SK-N-SH (cell line): ENCODE results near the gene SLC9A4. TPM values are rescaled to one million over a fixed set of nuclear protein-coding genes. Genes with fewer than 3 reads are reported as not detected.

Experiments used
- CTCF ChIA-PET: fragments of 300-600, 350-600 bp; formaldehyde crosslinking; extraction: SDS; loops from one replicate; lab custom pipeline; 2021; lab: Yijun Ruan, JAX
- POLR2A ChIA-PET: fragments of 350-600 bp; sonication (Branson Sonifier 250); formaldehyde crosslinking; extraction: SDS; loops from one replicate; lab custom pipeline; 2020; ENCODE audit warnings: antibody characterized with exemption, inconsistent platforms; lab: Yijun Ruan, JAX
- DNase-seq: peaks from one replicate; pipeline ENCODE4 v3.0.0; 2012
- H2AFZ ChIP-seq: fragments of 200-600 bp; sonication (generic); 2 replicates; pipeline ENCODE4 v1.8.1; 2016; ENCODE audit warnings: antibody characterized with exemption, mild to moderate bottlenecking, low read depth
- H3F3A ChIP-seq: fragments of 200-600 bp; sonication (generic); replicated peaks from 2 replicates; pipeline ENCODE3; 2016; ENCODE audit warnings: antibody characterized with exemption, mild to moderate bottlenecking; ENCODE audit not compliant: insufficient read depth
- H3K27ac ChIP-seq, 2 experiments: fragments of 200-500 bp in 1 of 2; fragments of 200-600 bp in 1 of 2; sonication (Bioruptor generic) in 1 of 2; sonication (generic), shearing (Covaris generic) in 1 of 2; 2 replicates each; pipeline versions ENCODE4 v1.5.1 to v1.6.1; 2014 to 2016; ENCODE audit warnings: low read depth in 2 of 2, inconsistent platforms in 1 of 2, low read length in 1 of 2, mild to moderate bottlenecking in 1 of 2, mixed read lengths in 1 of 2
- H3K27me3 ChIP-seq: fragments of 200-600 bp; sonication (generic), shearing (Covaris generic); 2 replicates; pipeline ENCODE4 v1.6.1; 2016; ENCODE audit warnings: mixed run types; ENCODE audit not compliant: insufficient read depth
- H3K36me3 ChIP-seq, 2 experiments: fragments of 200-500 bp in 1 of 2; fragments of 200-600 bp in 1 of 2; sonication (Bioruptor generic) in 1 of 2; sonication (generic) in 1 of 2; replicated peaks in 1 of 2; 2 replicates each; pipeline versions ENCODE3 to v1.5.1; 2014 to 2016; ENCODE audit warnings: low read length in 1 of 2, mild to moderate bottlenecking in 1 of 2; ENCODE audit not compliant: insufficient read depth in 2 of 2, control insufficient read depth in 1 of 2
- H3K4me1 ChIP-seq, 2 experiments: fragments of 200-500 bp in 1 of 2; fragments of 200-600 bp in 1 of 2; sonication (Bioruptor generic) in 1 of 2; sonication (generic), shearing (Covaris generic) in 1 of 2; 2 replicates each; pipeline versions ENCODE4 v1.5.1 to v1.6.1; 2014 to 2016; ENCODE audit warnings: low read depth in 1 of 2, low read length in 1 of 2, mixed run types in 1 of 2; ENCODE audit not compliant: insufficient read depth in 2 of 2, control insufficient read depth in 1 of 2
- H3K4me2 ChIP-seq: fragments of 200-600 bp; sonication (generic), shearing (Covaris generic); 2 replicates; pipeline ENCODE4 v1.6.1; 2017; ENCODE audit warnings: mixed run types
- H3K4me3 ChIP-seq, 2 experiments: fragments of 200-500 bp in 1 of 2; fragments of 200-600 bp in 1 of 2; sonication (Bioruptor generic) in 1 of 2; sonication (generic), shearing (Covaris generic) in 1 of 2; 2 replicates each; pipeline versions ENCODE4 v1.5.1 to v1.8.1; 2014 to 2016; ENCODE audit warnings: low read depth in 2 of 2, inconsistent platforms in 1 of 2, low read length in 1 of 2, mild to moderate bottlenecking in 1 of 2, mixed read lengths in 1 of 2, moderate library complexity in 1 of 2
- H3K79me2 ChIP-seq: fragments of 200-600 bp; sonication (generic); 2 replicates; pipeline ENCODE4 v1.8.1; 2017; ENCODE audit warnings: mild to moderate bottlenecking; ENCODE audit not compliant: insufficient read depth
- H3K9ac ChIP-seq: fragments of 200-600 bp; sonication (generic); 2 replicates; pipeline ENCODE4 v1.6.1; 2017; ENCODE audit warnings: mixed run types
- H3K9me2 ChIP-seq: fragments of 200-600 bp; sonication (generic); 2 replicates; pipeline ENCODE4 v1.6.1; 2017; ENCODE audit warnings: mixed run types
- H3K9me3 ChIP-seq: fragments of 200-600 bp; sonication (generic); 2 replicates; pipeline ENCODE4 v1.6.1; 2017; ENCODE audit warnings: mixed run types, mild to moderate bottlenecking, moderate library complexity
- H4K20me1 ChIP-seq: fragments of 200-600 bp; sonication (generic); 2 replicates; pipeline ENCODE4 v1.6.1; 2017; ENCODE audit warnings: mild to moderate bottlenecking, mixed run types; ENCODE audit not compliant: insufficient read depth
- EZH2phosphoT487 ChIP-seq: fragments of 200-600 bp; sonication (generic); IDR thresholded peaks from 2 replicates; pipeline ENCODE4 v1.6.1; 2017; ENCODE audit warnings: low read depth, mixed run types, mild to moderate bottlenecking, antibody characterized with exemption, moderate library complexity, borderline replicate concordance
- FOSL2 ChIP-seq: IDR thresholded peaks from 2 replicates; pipeline ENCODE4 v1.4.0; 2012; ENCODE audit warnings: low read depth, mild to moderate bottlenecking, moderate library complexity, borderline replicate concordance
- FOXM1 ChIP-seq: IDR thresholded peaks from 2 replicates; pipeline ENCODE4 v1.4.0; 2012; ENCODE audit warnings: low read depth, mild to moderate bottlenecking
- GABPA ChIP-seq: IDR thresholded peaks from 2 replicates; pipeline ENCODE4 v1.4.0; 2012; ENCODE audit warnings: low read depth, mild to moderate bottlenecking
- GATA2 ChIP-seq: sonication (generic); formaldehyde crosslinking; IDR thresholded peaks from 2 replicates; pipeline ENCODE4 v1.5.0; 2020; ENCODE audit warnings: mild to moderate bottlenecking, missing genetic modification reagents
- JUND ChIP-seq: IDR thresholded peaks from 2 replicates; pipeline ENCODE4 v1.4.0; 2012
- MXI1 ChIP-seq: IDR thresholded peaks from 2 replicates; pipeline ENCODE4 v1.6.1; 2012; ENCODE audit warnings: mild to moderate bottlenecking, low read depth, low read length, improper control_type of control experiment
- NFIC ChIP-seq: IDR thresholded peaks from 2 replicates; pipeline ENCODE4 v1.4.0; 2012; ENCODE audit warnings: borderline replicate concordance
- NRF1 ChIP-seq: IDR thresholded peaks from 2 replicates; pipeline ENCODE4 v1.6.1; 2012; ENCODE audit warnings: low read depth, mild to moderate bottlenecking, low read length
- POLR2AphosphoS5 ChIP-seq: IDR thresholded peaks from 2 replicates; pipeline ENCODE4 v1.6.1; 2012; ENCODE audit warnings: low read depth, low read length
- RAD21 ChIP-seq: IDR thresholded peaks from 2 replicates; pipeline ENCODE4 v1.6.1; 2012; ENCODE audit warnings: mild to moderate bottlenecking, low read length
- RCOR1 ChIP-seq: fragments of 150-350 bp; IDR thresholded peaks from 2 replicates; pipeline ENCODE4 v1.6.1; 2017; ENCODE audit warnings: antibody characterized with exemption, low read length
- RFX5 ChIP-seq: IDR thresholded peaks from 2 replicates; pipeline ENCODE4 v1.6.1; 2012; ENCODE audit warnings: mild to moderate bottlenecking, improper control_type of control experiment, low read length
- TAF1 ChIP-seq: IDR thresholded peaks from 2 replicates; pipeline ENCODE4 v1.6.1; 2012; ENCODE audit warnings: low read depth, mild to moderate bottlenecking, low read length, moderate library complexity, borderline replicate concordance
- TCF12 ChIP-seq: IDR thresholded peaks from 2 replicates; pipeline ENCODE4 v1.4.0; 2012
- WGBS: methylation state at CpG from one replicate; pipeline ENCODE4 v1.1.6; 2017; ENCODE audit warnings: low lambda C conversion rate; 5-methylcytosine and 5-hydroxymethylcytosine counted together
- polyA plus RNA-seq, 3 experiments: library from polyadenylated mRNA; depleted of rRNA; stranded (reverse); fragments of >200 nt; gene quantifications; 2 replicates each; pipeline ENCODE4 v1.2.3, GENCODE V29; 2012
- TF ChIP-seq, protein P1 (sequence below): IDR thresholded peaks from 2 replicates; pipeline ENCODE4 v1.6.1; 2012; ENCODE audit warnings: mild to moderate bottlenecking, low read depth, low read length, moderate library complexity
- TF ChIP-seq, protein P2 (sequence below): fragments of 200-600 bp; sonication (generic); IDR thresholded peaks from 2 replicates; pipeline ENCODE4 v1.6.1; 2017; ENCODE audit warnings: antibody characterized with exemption, mild to moderate bottlenecking, moderate library complexity

SLC9A4 gene
- polyA plus RNA-seq, 1 of the 3 experiments (the other 2 are of a cell fraction): 0.07 TPM

DNA sequence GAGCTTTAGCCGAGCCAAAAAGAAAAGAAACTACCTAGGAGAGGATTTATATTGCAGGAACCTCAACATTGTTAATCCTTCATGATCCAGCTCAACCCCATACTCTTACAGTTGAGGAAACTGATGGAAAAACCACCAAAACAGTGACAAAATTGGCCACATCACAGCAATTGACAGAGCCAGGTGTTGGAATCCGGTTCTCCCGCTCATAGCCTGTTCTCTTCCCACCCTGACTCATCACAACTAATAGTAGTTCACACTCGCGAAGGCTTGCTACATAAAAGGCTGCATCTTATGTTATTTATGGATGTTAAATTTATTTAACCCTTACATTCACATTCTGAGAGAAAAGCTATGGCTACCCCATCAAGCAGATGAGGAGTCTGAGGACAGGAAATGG, 33.7 kb downstream of the SLC9A4 start:
- H3K4me1 ChIP-seq: no peaks in the 10 kb centered on the region
- peak overlapping the region; percentile 32; the same call in 1 of the 2 replicates for H2AFZ ChIP-seq
- POLR2A ChIA-PET: no interaction called here
- no peaks in the 10 kb centered on the region for H4K20me1 ChIP-seq
- H3K36me3 ChIP-seq: no peaks in the 10 kb centered on the region
- no peak overlapping the region for H3K27ac ChIP-seq
- H3K27me3 ChIP-seq: no peaks in the 10 kb centered on the region
- no peaks in the 10 kb centered on the region for H3K9me2 ChIP-seq
- CTCF ChIA-PET: interaction anchor here (1.6 to 2.1 kb wide), 2 partner anchors 10 to 34 kb away, joined by 4 to 6 read pairs; partner anchors contain the start of gene SLC9A4
- WGBS: 45% methylated on average over 5 of the region's 5 CpGs
- H3F3A ChIP-seq: no peaks in the 10 kb centered on the region
- H3K4me3 ChIP-seq: no peak overlapping the region
- DNase-seq: no peak
- no peak overlapping the region for H3K9ac ChIP-seq
- no peaks in the 10 kb centered on the region for H3K9me3 ChIP-seq
- TF ChIP-seq TAF1: no peak
- no peak for TF ChIP-seq NRF1
- no peak for TF ChIP-seq RAD21
- TF ChIP-seq TCF12: no peak
- TF ChIP-seq GABPA: no peak
- TF ChIP-seq, protein P1, sequence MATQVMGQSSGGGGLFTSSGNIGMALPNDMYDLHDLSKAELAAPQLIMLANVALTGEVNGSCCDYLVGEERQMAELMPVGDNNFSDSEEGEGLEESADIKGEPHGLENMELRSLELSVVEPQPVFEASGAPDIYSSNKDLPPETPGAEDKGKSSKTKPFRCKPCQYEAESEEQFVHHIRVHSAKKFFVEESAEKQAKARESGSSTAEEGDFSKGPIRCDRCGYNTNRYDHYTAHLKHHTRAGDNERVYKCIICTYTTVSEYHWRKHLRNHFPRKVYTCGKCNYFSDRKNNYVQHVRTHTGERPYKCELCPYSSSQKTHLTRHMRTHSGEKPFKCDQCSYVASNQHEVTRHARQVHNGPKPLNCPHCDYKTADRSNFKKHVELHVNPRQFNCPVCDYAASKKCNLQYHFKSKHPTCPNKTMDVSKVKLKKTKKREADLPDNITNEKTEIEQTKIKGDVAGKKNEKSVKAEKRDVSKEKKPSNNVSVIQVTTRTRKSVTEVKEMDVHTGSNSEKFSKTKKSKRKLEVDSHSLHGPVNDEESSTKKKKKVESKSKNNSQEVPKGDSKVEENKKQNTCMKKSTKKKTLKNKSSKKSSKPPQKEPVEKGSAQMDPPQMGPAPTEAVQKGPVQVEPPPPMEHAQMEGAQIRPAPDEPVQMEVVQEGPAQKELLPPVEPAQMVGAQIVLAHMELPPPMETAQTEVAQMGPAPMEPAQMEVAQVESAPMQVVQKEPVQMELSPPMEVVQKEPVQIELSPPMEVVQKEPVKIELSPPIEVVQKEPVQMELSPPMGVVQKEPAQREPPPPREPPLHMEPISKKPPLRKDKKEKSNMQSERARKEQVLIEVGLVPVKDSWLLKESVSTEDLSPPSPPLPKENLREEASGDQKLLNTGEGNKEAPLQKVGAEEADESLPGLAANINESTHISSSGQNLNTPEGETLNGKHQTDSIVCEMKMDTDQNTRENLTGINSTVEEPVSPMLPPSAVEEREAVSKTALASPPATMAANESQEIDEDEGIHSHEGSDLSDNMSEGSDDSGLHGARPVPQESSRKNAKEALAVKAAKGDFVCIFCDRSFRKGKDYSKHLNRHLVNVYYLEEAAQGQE: no peak
- TF ChIP-seq RCOR1: no peak
- TF ChIP-seq GATA2: no peak
- TF ChIP-seq JUND: no peak
- no peak for TF ChIP-seq POLR2AphosphoS5
- TF ChIP-seq FOSL2: no peak
- TF ChIP-seq MXI1: no peak
- TF ChIP-seq FOXM1: no peak
- H3K79me2 ChIP-seq: no peaks in the 10 kb centered on the region
- H3K4me2 ChIP-seq: no peak overlapping the region

DNA sequence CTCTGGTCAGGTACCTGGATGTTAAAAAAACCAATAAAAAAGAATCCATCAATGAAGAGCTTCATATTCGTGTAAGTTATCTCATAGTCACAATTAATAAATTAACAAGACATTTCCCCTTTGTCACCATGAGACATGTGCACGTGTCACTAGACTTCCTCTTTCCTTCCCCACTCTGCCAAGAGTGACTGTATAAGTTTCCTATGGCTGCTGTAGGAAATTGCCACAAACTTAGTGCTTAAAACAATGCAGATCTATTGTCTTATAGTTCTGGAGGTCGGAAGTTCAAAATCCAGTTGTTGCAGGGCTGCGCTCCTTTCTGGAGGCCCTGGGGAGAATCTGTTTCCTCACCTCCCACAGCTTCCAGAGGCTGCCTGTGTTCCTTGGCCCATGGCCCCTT, 35.8 kb downstream of the SLC9A4 start:
- H3K9me3 ChIP-seq: no peaks in the 10 kb centered on the region
- H3K79me2 ChIP-seq: no peaks in the 10 kb centered on the region
- no peaks in the 10 kb centered on the region for H4K20me1 ChIP-seq
- no peak for TF ChIP-seq EZH2phosphoT487
- TF ChIP-seq RAD21: no peak
- no peak for TF ChIP-seq RFX5
- no peak for TF ChIP-seq FOSL2
- no peak for TF ChIP-seq NFIC
- TF ChIP-seq RCOR1: no peak
- TF ChIP-seq, protein P2, sequence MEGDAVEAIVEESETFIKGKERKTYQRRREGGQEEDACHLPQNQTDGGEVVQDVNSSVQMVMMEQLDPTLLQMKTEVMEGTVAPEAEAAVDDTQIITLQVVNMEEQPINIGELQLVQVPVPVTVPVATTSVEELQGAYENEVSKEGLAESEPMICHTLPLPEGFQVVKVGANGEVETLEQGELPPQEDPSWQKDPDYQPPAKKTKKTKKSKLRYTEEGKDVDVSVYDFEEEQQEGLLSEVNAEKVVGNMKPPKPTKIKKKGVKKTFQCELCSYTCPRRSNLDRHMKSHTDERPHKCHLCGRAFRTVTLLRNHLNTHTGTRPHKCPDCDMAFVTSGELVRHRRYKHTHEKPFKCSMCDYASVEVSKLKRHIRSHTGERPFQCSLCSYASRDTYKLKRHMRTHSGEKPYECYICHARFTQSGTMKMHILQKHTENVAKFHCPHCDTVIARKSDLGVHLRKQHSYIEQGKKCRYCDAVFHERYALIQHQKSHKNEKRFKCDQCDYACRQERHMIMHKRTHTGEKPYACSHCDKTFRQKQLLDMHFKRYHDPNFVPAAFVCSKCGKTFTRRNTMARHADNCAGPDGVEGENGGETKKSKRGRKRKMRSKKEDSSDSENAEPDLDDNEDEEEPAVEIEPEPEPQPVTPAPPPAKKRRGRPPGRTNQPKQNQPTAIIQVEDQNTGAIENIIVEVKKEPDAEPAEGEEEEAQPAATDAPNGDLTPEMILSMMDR: no peak
- TF ChIP-seq POLR2AphosphoS5: no peak
- H2AFZ ChIP-seq: no peak overlapping the region
- 20% methylated on average over 4 of the region's 4 CpGs for WGBS
- H3K4me1 ChIP-seq: peaks cover 0 to 7% of the 10 kb centered on the region in 2 experiments; a peak in 1 of 4 replicates
- H3K4me2 ChIP-seq: no peak overlapping the region
- ChIA-PET CTCF (interaction anchor here (0.6 kb wide), 1 partner anchor 617 kb away, joined by 3 read pairs; no protein-coding TSS in a partner anchor), POLR2A (no interaction called here)
- H3K36me3 ChIP-seq: no peaks in the 10 kb centered on the region
- no peaks in the 10 kb centered on the region for H3K9me2 ChIP-seq
- no peak for DNase-seq
- no peak overlapping the region for H3K9ac ChIP-seq
- H3K4me3 ChIP-seq: no peak overlapping the region
- H3K27ac ChIP-seq: no peak overlapping the region
- H3F3A ChIP-seq: peaks cover 7% of the 10 kb centered on the region
- H3K27me3 ChIP-seq: no peaks in the 10 kb centered on the region
